IMR-90 (cell line): Measurements from ENCODE around the gene SUN5. TPM values are rescaled to one million over a fixed set of nuclear protein-coding genes. Genes with fewer than 3 reads are reported as not detected.

Source experiments
- ATAC-seq: fragments of 200-7000 bp; cut with Tn5 transposase; 2 replicates; pipeline ENCODE4 v1.9.1; 2020; ENCODE audit warnings: low read depth, mild to moderate bottlenecking, moderate library complexity
- BruUV-seq: library from RNA; stranded (reverse); fragments of 400-500 nt; replicated peaks from 2 replicates; lab custom pipeline; 2021; lab: Mats Ljungman, UMichigan
- CTCF ChIA-PET: fragments of 300-600 bp; formaldehyde crosslinking; extraction: SDS; loops from one replicate; lab custom pipeline; 2021; ENCODE audit warnings: antibody characterized with exemption; lab: Yijun Ruan, JAX
- POLR2A ChIA-PET: fragments of 300-600 bp; sonication (Branson Sonifier 250); formaldehyde crosslinking; loops from one replicate; lab custom pipeline; 2022; ENCODE audit warnings: antibody characterized with exemption; ENCODE audit not compliant: unreplicated experiment; lab: Charles Lee
- DNase-seq: peaks from one replicate; pipeline ENCODE4 v3.0.0; 2013
- H2AFZ ChIP-seq: replicated peaks from 2 replicates; pipeline ENCODE3; 2013; ENCODE audit warnings: low read length, mild to moderate bottlenecking; ENCODE audit not compliant: poor library complexity
- H2AK5ac ChIP-seq: 2 replicates; pipeline ENCODE4 v1.6.1; 2013; ENCODE audit warnings: low read depth, low read length, inconsistent platforms
- H2AK9ac ChIP-seq: replicated peaks from 2 replicates; pipeline ENCODE3; 2013; ENCODE audit warnings: mild to moderate bottlenecking, low read depth, low read length, moderate library complexity; ENCODE audit not compliant: poor library complexity
- H2BK120ac ChIP-seq: 2 replicates; pipeline ENCODE4 v1.6.1; 2013; ENCODE audit warnings: low read depth, low read length, inconsistent platforms
- H2BK15ac ChIP-seq: 3 replicates; pipeline ENCODE4 v1.6.1; 2013; ENCODE audit warnings: low read depth, low read length, inconsistent platforms
- H2BK20ac ChIP-seq: 2 replicates; pipeline ENCODE4 v1.6.1; 2013; ENCODE audit warnings: low read depth, mild to moderate bottlenecking, inconsistent platforms, low read length, moderate library complexity
- H2BK5ac ChIP-seq: 2 replicates; pipeline ENCODE4 v1.6.1; 2013; ENCODE audit warnings: mild to moderate bottlenecking, low read depth, low read length, inconsistent platforms; ENCODE audit not compliant: poor library complexity, severe bottlenecking
- H3K14ac ChIP-seq: replicated peaks from 2 replicates; pipeline ENCODE4 v1.6.1; 2013; ENCODE audit warnings: low read depth, low read length, inconsistent platforms
- H3K18ac ChIP-seq: 2 replicates; pipeline ENCODE4 v1.6.1; 2013; ENCODE audit warnings: low read depth, low read length, control low read depth
- H3K23ac ChIP-seq: 2 replicates; pipeline ENCODE4 v1.6.1; 2013; ENCODE audit warnings: low read depth, low read length, inconsistent platforms
- H3K27ac ChIP-seq: 2 replicates; pipeline ENCODE4 v1.5.1; 2013; ENCODE audit warnings: mild to moderate bottlenecking, control low read depth, low read length; ENCODE audit not compliant: insufficient read depth
- H3K27me3 ChIP-seq: 2 replicates; pipeline ENCODE4 v1.6.1; 2013; ENCODE audit warnings: low read length; ENCODE audit not compliant: control insufficient read depth, insufficient read depth
- H3K36me3 ChIP-seq: 2 replicates; pipeline ENCODE4 v1.6.1; 2013; ENCODE audit warnings: low read length, mixed read lengths; ENCODE audit not compliant: control insufficient read depth, insufficient read depth
- H3K4ac ChIP-seq: 2 replicates; pipeline ENCODE4 v1.6.1; 2013; ENCODE audit warnings: low read depth, low read length, inconsistent platforms
- H3K4me1 ChIP-seq: 2 replicates; pipeline ENCODE4 v1.6.1; 2013; ENCODE audit warnings: low read length, mixed read lengths; ENCODE audit not compliant: control insufficient read depth, insufficient read depth
- H3K4me2 ChIP-seq: 2 replicates; pipeline ENCODE4 v1.6.1; 2013; ENCODE audit warnings: low read depth, mild to moderate bottlenecking, control low read depth, low read length, moderate library complexity
- H3K4me3 ChIP-seq: 2 replicates; pipeline ENCODE4 v1.5.1; 2013; ENCODE audit warnings: low read depth, mild to moderate bottlenecking, control low read depth, low read length, moderate library complexity; ENCODE audit not compliant: insufficient read depth
- H3K56ac ChIP-seq: 2 replicates; pipeline ENCODE4 v1.6.1; 2013; ENCODE audit warnings: low read length, inconsistent platforms; ENCODE audit not compliant: insufficient read depth; ENCODE audit errors: extremely low read depth
- H3K79me1 ChIP-seq, 2 experiments: 2 replicates each; pipeline ENCODE4 v1.6.1; 2013; ENCODE audit warnings: low read length in 2 of 2, inconsistent platforms in 1 of 2, low read depth in 1 of 2
- H3K9ac ChIP-seq: 2 replicates; pipeline ENCODE4 v1.6.1; 2013; ENCODE audit warnings: low read depth, low read length, control low read depth
- H3K9me1 ChIP-seq: 2 replicates; pipeline ENCODE4 v1.6.1; 2013; ENCODE audit warnings: low read length, inconsistent platforms; ENCODE audit not compliant: insufficient read depth
- H3K9me3 ChIP-seq: 2 replicates; pipeline ENCODE4 v1.6.1; 2013; ENCODE audit warnings: low read length; ENCODE audit not compliant: control insufficient read depth, insufficient read depth
- H4K20me1 ChIP-seq: 2 replicates; pipeline ENCODE4 v1.6.1; 2013; ENCODE audit warnings: low read length, inconsistent platforms; ENCODE audit not compliant: insufficient read depth
- H4K5ac ChIP-seq: 2 replicates; pipeline ENCODE4 v1.6.1; 2013; ENCODE audit warnings: mild to moderate bottlenecking, low read depth, low read length, control low read depth
- H4K8ac ChIP-seq, 2 experiments: 2 replicates each; pipeline ENCODE4 v1.6.1; 2013; ENCODE audit warnings: low read depth in 2 of 2, low read length in 2 of 2, control low read depth in 1 of 2, inconsistent platforms in 1 of 2
- H4K91ac ChIP-seq: 2 replicates; pipeline ENCODE4 v1.6.1; 2013; ENCODE audit warnings: low read depth, low read length, inconsistent platforms; ENCODE audit not compliant: insufficient read depth
- BHLHE40 ChIP-seq: fragments of 150-350 bp; IDR thresholded peaks from 2 replicates; pipeline ENCODE4 v1.6.1; 2016; ENCODE audit warnings: mild to moderate bottlenecking, low read depth, low read length
- CEBPB ChIP-seq: IDR thresholded peaks from 2 replicates; pipeline ENCODE4 v1.6.1; 2012; ENCODE audit warnings: low read depth, low read length, improper control_type of control experiment
- FOS ChIP-seq: fragments of 150-350 bp; IDR thresholded peaks from 2 replicates; pipeline ENCODE4 v1.6.1; 2016; ENCODE audit warnings: low read depth, low read length
- MAFK ChIP-seq: IDR thresholded peaks from 2 replicates; pipeline ENCODE4 v1.6.1; 2012; ENCODE audit warnings: low read depth, low read length, improper control_type of control experiment
- MAZ ChIP-seq: IDR thresholded peaks from 2 replicates; pipeline ENCODE4 v1.6.1; 2012; ENCODE audit warnings: low read depth, mild to moderate bottlenecking, low read length, improper control_type of control experiment, moderate library complexity, borderline replicate concordance
- MXI1 ChIP-seq: IDR thresholded peaks from 2 replicates; pipeline ENCODE4 v1.6.1; 2012; ENCODE audit warnings: low read depth, mild to moderate bottlenecking, low read length, moderate library complexity, borderline replicate concordance
- NFE2L2 ChIP-seq: fragments of 150-350 bp; IDR thresholded peaks from 2 replicates; pipeline ENCODE4 v1.6.1; 2016; ENCODE audit warnings: low read depth, mild to moderate bottlenecking, low read length
- POLR2A ChIP-seq: IDR thresholded peaks from 2 replicates; pipeline ENCODE4 v1.6.1; 2012; ENCODE audit warnings: mild to moderate bottlenecking, low read depth, low read length
- RFX5 ChIP-seq: IDR thresholded peaks from 2 replicates; pipeline ENCODE4 v1.8.0; 2012; ENCODE audit warnings: low read depth, mild to moderate bottlenecking, low read length, moderate library complexity
- SMC3 ChIP-seq: fragments of 150-350 bp; IDR thresholded peaks from 2 replicates; pipeline ENCODE4 v1.6.1; 2016; ENCODE audit warnings: low read depth, mild to moderate bottlenecking, antibody characterized with exemption, low read length, moderate library complexity
- WGBS, 2 experiments: methylation state at CpG; one replicate each; pipeline versions ENCODE4 v1.1.5 to v1.1.7; 2013; ENCODE audit warnings: missing lambda C conversion rate in 2 of 2; ENCODE audit not compliant: insufficient read length in 1 of 2; ENCODE audit errors: extremely low coverage in 2 of 2; 5-methylcytosine and 5-hydroxymethylcytosine counted together
- dilution Hi-C: fragments of 300-500 bp; cut with HindIII; formaldehyde crosslinking; loops from one replicate; pipeline ENCODE4 v1.14.3; 2018; ENCODE audit warnings: low sequenced_read_pairs; ENCODE audit not compliant: unreplicated experiment
- in situ Hi-C: fragments of 300-500 bp; cut with MboI; formaldehyde crosslinking; loops from 3 replicates; pipeline ENCODE4 v1.14.3; 2019; ENCODE audit warnings: low sequenced_read_pairs, inconsistent platforms, mixed read lengths
- intact Hi-C: fragments of 100-400 bp; cut with micrococcal nuclease; formaldehyde crosslinking; loops from 2 replicates; pipeline ENCODE4 v1.10.0; 2022
- polyA plus RNA-seq, 3 experiments: library from polyadenylated mRNA; depleted of rRNA; stranded (reverse); fragments of >200 nt; gene quantifications; 2 replicates each; pipeline ENCODE4 v1.2.3, GENCODE V29; 2012; ENCODE audit warnings: low replicate concordance in 1 of 3
- total RNA-seq: library from RNA; depleted of rRNA; stranded (reverse); fragments of >200 nt; gene quantifications from 2 replicates; pipeline ENCODE4 v1.2.3, GENCODE V29; 2012
- TF ChIP-seq, protein P1 (sequence below): fragments of 150-350 bp; IDR thresholded peaks from 2 replicates; pipeline ENCODE4 v1.6.1; 2017; ENCODE audit warnings: mild to moderate bottlenecking, antibody characterized with exemption, low read length, low read depth
- TF ChIP-seq, protein P2 (sequence below): conservative IDR thresholded peaks from 2 replicates; pipeline ENCODE4 v1.5.1; 2012; ENCODE audit warnings: mild to moderate bottlenecking, low read depth, low read length, improper control_type of control experiment
- TF ChIP-seq, protein P3 (sequence below): fragments of 150-350 bp; IDR thresholded peaks from 2 replicates; pipeline ENCODE4 v1.6.1; 2016; ENCODE audit warnings: low read depth, mild to moderate bottlenecking, low read length, moderate library complexity, borderline replicate concordance

Gene SUN5
- total and polyA plus RNA-seq, 2 of the 4 experiments (the other 2 are of a cell fraction), result not detected

DNA sequence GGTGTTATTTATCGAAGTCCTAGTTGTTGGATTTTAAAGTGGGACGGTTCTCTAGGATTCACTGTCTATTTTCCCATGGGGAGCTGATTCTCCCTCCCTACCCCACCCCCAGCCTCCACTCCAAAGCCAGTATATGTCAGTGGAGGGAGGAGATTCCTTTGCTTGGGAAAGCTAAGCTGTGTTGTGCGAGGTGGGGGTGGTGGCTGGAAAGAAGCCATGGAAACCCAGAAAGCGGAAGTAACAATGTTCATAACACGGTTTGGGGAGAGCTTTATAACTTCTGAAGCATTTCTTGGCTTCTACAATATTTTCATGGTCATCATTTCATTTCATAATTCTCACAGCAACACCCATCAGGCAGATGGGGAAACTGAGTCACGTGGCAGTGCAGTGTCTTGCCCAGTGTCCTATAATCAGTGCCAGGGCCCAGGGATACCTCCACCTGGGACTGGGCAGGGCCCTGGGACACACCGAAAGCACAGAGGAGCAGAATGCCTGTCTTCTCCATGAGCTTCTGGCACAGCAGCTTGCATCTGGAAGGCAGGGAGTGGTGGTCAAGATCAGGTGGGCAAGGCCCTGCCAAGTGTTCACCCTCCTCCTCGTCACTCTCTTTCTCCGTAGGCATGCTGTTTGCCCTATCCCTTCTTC is 4.5 kb downstream of the SUN5 start:
- intact Hi-C loops, result no loop called here
- no peak overlapping the region for H2BK5ac ChIP-seq
- H2AK5ac ChIP-seq, result no peak overlapping the region
- H3K14ac ChIP-seq, result no peak overlapping the region
- ChIA-PET POLR2A (no interaction called here), CTCF (no interaction called here)
- H2AFZ ChIP-seq, result no peak overlapping the region
- no peak overlapping the region for H3K18ac ChIP-seq
- no TSS peak for BruUV-seq
- H3K4me2 ChIP-seq, result no peak overlapping the region
- dilution Hi-C loops, result no loop called here
- no peaks in the 10 kb centered on the region for H3K9me1 ChIP-seq
- no peak overlapping the region for H3K27ac ChIP-seq
- no peak overlapping the region for H2AK9ac ChIP-seq
- TF ChIP-seq, protein P1, sequence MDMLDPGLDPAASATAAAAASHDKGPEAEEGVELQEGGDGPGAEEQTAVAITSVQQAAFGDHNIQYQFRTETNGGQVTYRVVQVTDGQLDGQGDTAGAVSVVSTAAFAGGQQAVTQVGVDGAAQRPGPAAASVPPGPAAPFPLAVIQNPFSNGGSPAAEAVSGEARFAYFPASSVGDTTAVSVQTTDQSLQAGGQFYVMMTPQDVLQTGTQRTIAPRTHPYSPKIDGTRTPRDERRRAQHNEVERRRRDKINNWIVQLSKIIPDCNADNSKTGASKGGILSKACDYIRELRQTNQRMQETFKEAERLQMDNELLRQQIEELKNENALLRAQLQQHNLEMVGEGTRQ, result no peak
- no peak for TF ChIP-seq MXI1
- TF ChIP-seq MAZ, result no peak
- TF ChIP-seq, protein P2, sequence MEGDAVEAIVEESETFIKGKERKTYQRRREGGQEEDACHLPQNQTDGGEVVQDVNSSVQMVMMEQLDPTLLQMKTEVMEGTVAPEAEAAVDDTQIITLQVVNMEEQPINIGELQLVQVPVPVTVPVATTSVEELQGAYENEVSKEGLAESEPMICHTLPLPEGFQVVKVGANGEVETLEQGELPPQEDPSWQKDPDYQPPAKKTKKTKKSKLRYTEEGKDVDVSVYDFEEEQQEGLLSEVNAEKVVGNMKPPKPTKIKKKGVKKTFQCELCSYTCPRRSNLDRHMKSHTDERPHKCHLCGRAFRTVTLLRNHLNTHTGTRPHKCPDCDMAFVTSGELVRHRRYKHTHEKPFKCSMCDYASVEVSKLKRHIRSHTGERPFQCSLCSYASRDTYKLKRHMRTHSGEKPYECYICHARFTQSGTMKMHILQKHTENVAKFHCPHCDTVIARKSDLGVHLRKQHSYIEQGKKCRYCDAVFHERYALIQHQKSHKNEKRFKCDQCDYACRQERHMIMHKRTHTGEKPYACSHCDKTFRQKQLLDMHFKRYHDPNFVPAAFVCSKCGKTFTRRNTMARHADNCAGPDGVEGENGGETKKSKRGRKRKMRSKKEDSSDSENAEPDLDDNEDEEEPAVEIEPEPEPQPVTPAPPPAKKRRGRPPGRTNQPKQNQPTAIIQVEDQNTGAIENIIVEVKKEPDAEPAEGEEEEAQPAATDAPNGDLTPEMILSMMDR, result no peak
- TF ChIP-seq CEBPB, result no peak
- TF ChIP-seq MAFK, result no peak
- TF ChIP-seq RFX5, result no peak
- no peak for TF ChIP-seq NFE2L2
- TF ChIP-seq POLR2A, result no peak
- TF ChIP-seq FOS, result no peak
- TF ChIP-seq, protein P3, sequence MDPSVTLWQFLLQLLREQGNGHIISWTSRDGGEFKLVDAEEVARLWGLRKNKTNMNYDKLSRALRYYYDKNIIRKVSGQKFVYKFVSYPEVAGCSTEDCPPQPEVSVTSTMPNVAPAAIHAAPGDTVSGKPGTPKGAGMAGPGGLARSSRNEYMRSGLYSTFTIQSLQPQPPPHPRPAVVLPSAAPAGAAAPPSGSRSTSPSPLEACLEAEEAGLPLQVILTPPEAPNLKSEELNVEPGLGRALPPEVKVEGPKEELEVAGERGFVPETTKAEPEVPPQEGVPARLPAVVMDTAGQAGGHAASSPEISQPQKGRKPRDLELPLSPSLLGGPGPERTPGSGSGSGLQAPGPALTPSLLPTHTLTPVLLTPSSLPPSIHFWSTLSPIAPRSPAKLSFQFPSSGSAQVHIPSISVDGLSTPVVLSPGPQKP, result no peak
- no peak for TF ChIP-seq SMC3
- no peak for TF ChIP-seq BHLHE40
- no peak overlapping the region for H3K4ac ChIP-seq
- DNase-seq, result no peak
- H2BK20ac ChIP-seq, result no peak overlapping the region
- H3K36me3 ChIP-seq, result no peaks in the 10 kb centered on the region
- no peaks in the 10 kb centered on the region for H4K20me1 ChIP-seq
- H3K56ac ChIP-seq, result no peak overlapping the region
- H4K91ac ChIP-seq, result no peak overlapping the region
- no peaks in the 10 kb centered on the region; the same call in none of the 2 replicates for H3K27me3 ChIP-seq
- no peak overlapping the region for H4K8ac ChIP-seq
- no peaks in the 10 kb centered on the region for H3K9me3 ChIP-seq
- no peak overlapping the region for H3K23ac ChIP-seq
- no peaks in the 10 kb centered on the region for H3K4me1 ChIP-seq
- in situ Hi-C loops, result no loop called here
- no peak overlapping the region for H3K4me3 ChIP-seq
- no peak overlapping the region for H3K9ac ChIP-seq
- no peak overlapping the region for H2BK15ac ChIP-seq
- H4K5ac ChIP-seq, result no peak overlapping the region
- no peaks in the 10 kb centered on the region for H3K79me1 ChIP-seq
- 33% methylated on average over 3 of the region's 9 CpGs; no CpG with 5 or more reads in 1 of the 2 experiments for WGBS, 2 experiments
- no peak overlapping the region for H2BK120ac ChIP-seq
- no peak for ATAC-seq
